A549 (cell line): ENCODE data around the gene VDAC2. TPM values are rescaled to one million over a fixed set of nuclear protein-coding genes. Genes with fewer than 3 reads are reported as not detected.

Source experiments
- ATAC-seq, 2 experiments: fragments of 200-7000 bp in 1 of 2; fragments of >200 bp in 1 of 2; cut with Nextera tagmentation in 1 of 2; cut with Tn5 transposase in 1 of 2; 3 replicates each; pipeline versions ENCODE4 v1.8.0 to v1.9.1; 2018 to 2020; ENCODE audit warnings: mild to moderate bottlenecking in 1 of 2, moderate library complexity in 1 of 2
- CTCF ChIA-PET: fragments of 300-600 bp; sonication (Branson Sonifier 250); formaldehyde crosslinking; extraction: SDS; loops from one replicate; lab custom pipeline; 2021; ENCODE audit warnings: antibody characterized with exemption, inconsistent platforms; lab: Yijun Ruan, JAX
- POLR2A ChIA-PET: fragments of 350-600 bp; formaldehyde crosslinking; extraction: SDS; loops from one replicate; lab custom pipeline; 2021; ENCODE audit warnings: antibody characterized with exemption, inconsistent platforms; lab: Yijun Ruan, JAX
- DNase-seq, 2 experiments: peaks; one replicate each; pipeline versions ENCODE4 v3.0.0 to v3.0.0-alpha.2; 2011 to 2016; ENCODE audit warnings: low read depth in 1 of 2, low spot score in 1 of 2
- FAIRE-seq: peaks from 2 replicates; lab custom pipeline; 2011; peaks lifted over from hg19 to GRCh38; lab: Jason Lieb, UNC
- H3K27ac ChIP-seq, 2 experiments: fragments of >200 bp; sonication (Bioruptor Twin); formaldehyde crosslinking; 3 replicates each; pipeline ENCODE4 v1.5.1; 2016 to 2017
- H3K4me1 ChIP-seq: fragments of >200 bp; sonication (Bioruptor Twin); formaldehyde crosslinking; 3 replicates; pipeline ENCODE4 v1.6.1; 2016
- H3K4me2 ChIP-seq: fragments of >200 bp; sonication (Bioruptor Twin); formaldehyde crosslinking; 3 replicates; pipeline ENCODE4 v1.6.1; 2016
- H3K4me3 ChIP-seq: fragments of >200 bp; sonication (Bioruptor Twin); formaldehyde crosslinking; 3 replicates; pipeline ENCODE4 v1.5.1; 2016
- H3K9me3 ChIP-seq: fragments of >200 bp; sonication (Bioruptor Twin); formaldehyde crosslinking; 3 replicates; pipeline ENCODE4 v1.6.1; 2016
- CBX2 ChIP-seq: fragments of 200-600 bp; sonication (generic); IDR thresholded peaks from 2 replicates; pipeline ENCODE4 v1.6.1; 2016; ENCODE audit warnings: low read depth, mild to moderate bottlenecking, borderline replicate concordance
- CBX8 ChIP-seq: fragments of 200-600 bp; sonication (generic); IDR thresholded peaks from 2 replicates; pipeline ENCODE4 v1.6.1; 2016
- CHD4 ChIP-seq: fragments of 200-600 bp; sonication (generic); IDR thresholded peaks from 2 replicates; pipeline ENCODE4 v1.6.1; 2016; ENCODE audit warnings: antibody characterized with exemption, mild to moderate bottlenecking, borderline replicate concordance
- EHF ChIP-seq: fragments of 250-450 bp; sonication (Bioruptor Pico); IDR thresholded peaks from 2 replicates; pipeline ENCODE4 v1.5.0; 2020; ENCODE audit warnings: mild to moderate bottlenecking
- EP300 ChIP-seq, 2 experiments: fragments of >200 bp; sonication (Bioruptor Twin); formaldehyde crosslinking; IDR thresholded peaks; 2 replicates in 1 of 2; 3 replicates in 1 of 2; pipeline ENCODE4 v1.6.1; 2016 to 2017
- FOSL2 ChIP-seq, 2 experiments: fragments of 450-650 bp in 1 of 2; fragments of >200 bp in 1 of 2; sonication (Bioruptor Twin) in 1 of 2; formaldehyde crosslinking; IDR thresholded peaks; 2 replicates each; pipeline versions ENCODE4 v1.5.0 to v1.6.1; 2016 to 2020; ENCODE audit warnings: mild to moderate bottlenecking in 1 of 2, moderate library complexity in 1 of 2
- HOXB13 ChIP-seq: fragments of 250-450 bp; sonication (Bioruptor Pico); IDR thresholded peaks from 2 replicates; pipeline ENCODE4 v1.5.0; 2020; ENCODE audit warnings: low read depth, mild to moderate bottlenecking, moderate library complexity
- HOXB5 ChIP-seq: fragments of 250-450 bp; sonication (Bioruptor Pico); IDR thresholded peaks from 2 replicates; pipeline ENCODE4 v1.5.0; 2020; ENCODE audit warnings: mild to moderate bottlenecking, moderate library complexity
- KDM1A ChIP-seq: fragments of 200-600 bp; sonication (generic); IDR thresholded peaks from 2 replicates; pipeline ENCODE4 v1.6.1; 2016; ENCODE audit warnings: low read depth, mild to moderate bottlenecking
- MAFK ChIP-seq: fragments of 450-650 bp; IDR thresholded peaks from 2 replicates; pipeline ENCODE4 v1.6.1; 2014; ENCODE audit not compliant: partially characterized antibody
- MAZ ChIP-seq: fragments of 150-350 bp; IDR thresholded peaks from 2 replicates; pipeline ENCODE4 v1.6.1; 2014; ENCODE audit warnings: antibody characterized with exemption, low read depth, low read length, borderline replicate concordance
- NFE2L2 ChIP-seq: fragments of 150-350 bp; conservative IDR thresholded peaks from 2 replicates; pipeline ENCODE4 v1.6.1; 2014; ENCODE audit warnings: low read length
- POLR2A ChIP-seq: IDR thresholded peaks from 2 replicates; pipeline ENCODE4 v1.6.1; 2012; ENCODE audit warnings: mild to moderate bottlenecking, low read length
- RARB ChIP-seq: fragments of 250-450 bp; sonication (Bioruptor Pico); IDR thresholded peaks from 2 replicates; pipeline ENCODE4 v1.8.0; 2021; ENCODE audit warnings: mild to moderate bottlenecking, moderate library complexity
- RCOR1 ChIP-seq: fragments of 150-350 bp; IDR thresholded peaks from 2 replicates; pipeline ENCODE4 v1.6.1; 2014; ENCODE audit warnings: antibody characterized with exemption, low read length, low read depth
- SMC3 ChIP-seq: fragments of >200 bp; sonication (Bioruptor Twin); formaldehyde crosslinking; IDR thresholded peaks from 3 replicates; pipeline ENCODE4 v1.6.1; 2018; ENCODE audit warnings: inconsistent platforms
- ZSCAN20 ChIP-seq: fragments of 250-450 bp; sonication (Bioruptor Pico); IDR thresholded peaks from 2 replicates; pipeline ENCODE4 v1.8.0; 2022; ENCODE audit warnings: mild to moderate bottlenecking, moderate library complexity
- WGBS: methylation state at CpG from one replicate; pipeline ENCODE4 v1.1.6; 2017; ENCODE audit errors: missing lambda C conversion rate; 5-methylcytosine and 5-hydroxymethylcytosine counted together
- polyA plus RNA-seq, 4 experiments: library from polyadenylated mRNA; depleted of rRNA in 3 of 4; stranded (reverse); fragments of >200 nt; fragmentation: RNase III in 1 of 4; extraction: RNeasy Plus Mini Kit Qiagen cat#74134 plus additional on column Dnase treatment in 1 of 4; gene quantifications; 2 replicates in 3 of 4; 3 replicates in 1 of 4; pipeline ENCODE4 v1.2.3, GENCODE V29; 2011 to 2017
- TF ChIP-seq, protein P1 (sequence below): fragments of 150-350 bp; IDR thresholded peaks from 2 replicates; pipeline ENCODE4 v1.6.1; 2014; ENCODE audit warnings: low read depth, mild to moderate bottlenecking, low read length
- TF ChIP-seq, protein P2 (sequence below): fragments of 250-450 bp; sonication (Bioruptor Pico); IDR thresholded peaks from 2 replicates; pipeline ENCODE4 v1.5.0; 2020; ENCODE audit warnings: low read depth, mild to moderate bottlenecking, moderate library complexity
- TF ChIP-seq, protein P3 (sequence below): fragments of 450-650 bp; IDR thresholded peaks from 2 replicates; pipeline ENCODE4 v1.6.1; 2014; ENCODE audit warnings: antibody characterized with exemption

The VDAC2 gene
- polyA plus RNA-seq, 2 of the 4 experiments (the other 2 are of a cell fraction) = 273 to 285 TPM

DNA sequence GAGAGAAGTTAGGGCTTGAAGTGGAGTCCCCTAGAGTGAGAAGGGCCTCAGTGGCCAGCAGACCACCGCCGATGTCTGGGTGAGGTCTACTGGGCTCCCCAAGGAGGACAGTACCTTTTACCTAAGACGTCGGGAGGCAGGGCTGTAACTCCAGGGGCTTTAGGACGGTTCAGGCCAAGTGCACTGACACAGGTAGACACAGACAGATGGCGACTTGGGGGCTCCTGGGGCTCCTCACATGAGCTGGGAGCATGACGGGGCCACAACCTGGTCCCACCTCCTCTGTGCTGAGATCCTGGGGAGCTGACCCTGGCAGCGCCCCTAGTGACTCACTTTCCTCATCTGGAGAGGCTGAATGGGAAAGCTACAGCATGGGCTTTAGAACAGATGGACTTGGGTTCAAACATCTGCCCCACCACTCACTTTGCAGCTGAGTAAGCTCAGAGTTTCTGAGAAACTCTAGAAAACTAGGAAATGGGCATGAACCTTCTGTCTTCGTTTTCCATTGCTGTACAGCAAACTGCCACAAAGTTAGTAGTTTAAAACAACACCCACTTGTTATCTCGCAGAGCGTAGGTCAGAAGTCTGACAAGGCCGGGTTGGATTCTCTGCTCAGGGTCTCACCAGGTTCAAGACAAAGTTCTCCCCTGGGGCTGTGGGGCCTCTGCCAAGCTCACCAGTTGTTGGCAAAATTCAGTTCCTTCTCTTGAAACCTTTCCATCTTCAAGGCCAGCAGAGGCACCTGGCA, 29.9 kb downstream of the VDAC2 start:
- no peak overlapping the region for H3K4me2 ChIP-seq
- TF ChIP-seq, protein P1, sequence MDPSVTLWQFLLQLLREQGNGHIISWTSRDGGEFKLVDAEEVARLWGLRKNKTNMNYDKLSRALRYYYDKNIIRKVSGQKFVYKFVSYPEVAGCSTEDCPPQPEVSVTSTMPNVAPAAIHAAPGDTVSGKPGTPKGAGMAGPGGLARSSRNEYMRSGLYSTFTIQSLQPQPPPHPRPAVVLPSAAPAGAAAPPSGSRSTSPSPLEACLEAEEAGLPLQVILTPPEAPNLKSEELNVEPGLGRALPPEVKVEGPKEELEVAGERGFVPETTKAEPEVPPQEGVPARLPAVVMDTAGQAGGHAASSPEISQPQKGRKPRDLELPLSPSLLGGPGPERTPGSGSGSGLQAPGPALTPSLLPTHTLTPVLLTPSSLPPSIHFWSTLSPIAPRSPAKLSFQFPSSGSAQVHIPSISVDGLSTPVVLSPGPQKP = no peak
- TF ChIP-seq EHF = no peak
- TF ChIP-seq, protein P2, sequence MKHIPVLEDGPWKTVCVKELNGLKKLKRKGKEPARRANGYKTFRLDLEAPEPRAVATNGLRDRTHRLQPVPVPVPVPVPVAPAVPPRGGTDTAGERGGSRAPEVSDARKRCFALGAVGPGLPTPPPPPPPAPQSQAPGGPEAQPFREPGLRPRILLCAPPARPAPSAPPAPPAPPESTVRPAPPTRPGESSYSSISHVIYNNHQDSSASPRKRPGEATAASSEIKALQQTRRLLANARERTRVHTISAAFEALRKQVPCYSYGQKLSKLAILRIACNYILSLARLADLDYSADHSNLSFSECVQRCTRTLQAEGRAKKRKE (CRISPR knock-in tag) = no peak
- TF ChIP-seq MAZ = no peak
- no peak for TF ChIP-seq POLR2A
- no peak for TF ChIP-seq HOXB13
- no peak for TF ChIP-seq CBX8
- TF ChIP-seq HOXB5 (CRISPR knock-in tag) = no peak
- TF ChIP-seq, protein P3, sequence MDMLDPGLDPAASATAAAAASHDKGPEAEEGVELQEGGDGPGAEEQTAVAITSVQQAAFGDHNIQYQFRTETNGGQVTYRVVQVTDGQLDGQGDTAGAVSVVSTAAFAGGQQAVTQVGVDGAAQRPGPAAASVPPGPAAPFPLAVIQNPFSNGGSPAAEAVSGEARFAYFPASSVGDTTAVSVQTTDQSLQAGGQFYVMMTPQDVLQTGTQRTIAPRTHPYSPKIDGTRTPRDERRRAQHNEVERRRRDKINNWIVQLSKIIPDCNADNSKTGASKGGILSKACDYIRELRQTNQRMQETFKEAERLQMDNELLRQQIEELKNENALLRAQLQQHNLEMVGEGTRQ = no peak
- TF ChIP-seq KDM1A = no peak
- no peak for TF ChIP-seq MAFK
- no peak for TF ChIP-seq CBX2
- TF ChIP-seq RCOR1 = no peak
- no peak for TF ChIP-seq FOSL2 (IDR thresholded peaks at IDR 0.05)
- TF ChIP-seq FOSL2 (CRISPR knock-in tag; IDR thresholded peaks at IDR 0.05) = no peak
- TF ChIP-seq CHD4 = no peak
- TF ChIP-seq RARB (CRISPR knock-in tag) = no peak
- no peak for TF ChIP-seq EP300 (IDR thresholded peaks at IDR 0.05)
- no peak for TF ChIP-seq SMC3
- no peak for TF ChIP-seq ZSCAN20
- TF ChIP-seq NFE2L2 = no peak
- WGBS = 84% methylated on average over 12 of the region's 12 CpGs
- no peaks in the 10 kb centered on the region for H3K9me3 ChIP-seq
- peaks cover 11% of the 10 kb centered on the region for H3K4me1 ChIP-seq
- no peak for DNase-seq
- POLR2A ChIA-PET = no interaction called here
- H3K4me3 ChIP-seq = no peak overlapping the region
- FAIRE-seq = no peak
- CTCF ChIA-PET = interaction anchor here (1.0 to 22.8 kb wide), 5 partner anchors 9 to 155 kb away, joined by 3 to 479 read pairs (median 4); no protein-coding TSS in a partner anchor
- no peak overlapping the region for H3K27ac ChIP-seq
- no peak for ATAC-seq

DNA sequence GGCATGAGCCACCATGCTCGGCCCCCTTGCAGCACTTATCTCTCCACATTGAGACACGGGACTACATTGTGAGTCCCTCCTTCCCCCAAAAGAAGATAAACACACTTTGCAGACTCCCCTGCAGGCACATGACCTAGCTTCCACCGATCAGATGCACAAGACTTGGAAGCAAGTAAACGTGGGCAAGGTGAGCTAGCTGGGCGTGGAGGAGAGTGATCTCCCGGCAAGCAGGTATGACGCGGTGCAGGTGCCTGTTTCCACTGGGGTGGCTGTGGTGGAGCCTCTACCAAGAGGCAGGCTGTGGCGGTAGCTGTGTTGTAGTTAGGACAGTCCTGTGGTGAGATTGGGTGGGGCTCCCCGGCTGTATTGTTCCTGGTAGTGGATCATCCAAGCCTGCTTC, 32.8 kb downstream of the VDAC2 start:
- DNase-seq = no peak
- 81% methylated on average over 10 of the region's 10 CpGs for WGBS
- ATAC-seq = no peak
- H3K27ac ChIP-seq = no peak overlapping the region
- no peaks in the 10 kb centered on the region for H3K9me3 ChIP-seq
- peaks cover 15% of the 10 kb centered on the region for H3K4me1 ChIP-seq
- POLR2A ChIA-PET = no interaction called here
- no peak overlapping the region for H3K4me3 ChIP-seq
- no peak for FAIRE-seq
- TF ChIP-seq, protein P2 (CRISPR knock-in tag) = no peak
- no peak overlapping the region for H3K4me2 ChIP-seq
- CTCF ChIA-PET = interaction anchor here (0.9 to 1.2 kb wide), 2 partner anchors 12 to 56 kb away, joined by 4 to 6 read pairs; no protein-coding TSS in a partner anchor
